Hepatocyte (in vitro differentiated cells): ENCODE results near the gene OR13C2.

Source experiments
- EZH2 ChIP-seq: fragments of 200-600 bp; sonication (generic); IDR thresholded peaks from 2 replicates; pipeline ENCODE4 v1.6.1; 2016; ENCODE audit warnings: antibody characterized with exemption, mild to moderate bottlenecking, borderline replicate concordance
- EZH2phosphoT487 ChIP-seq: fragments of 200-600 bp; sonication (generic); IDR thresholded peaks from one replicate; pipeline ENCODE4 v1.6.1; 2018; ENCODE audit warnings: antibody characterized with exemption, mild to moderate bottlenecking, low read depth, moderate library complexity; ENCODE audit not compliant: unreplicated experiment, severe bottlenecking
- TF ChIP-seq, protein P1 (sequence below): fragments of 200-600 bp; sonication (generic); IDR thresholded peaks from 2 replicates; pipeline ENCODE4 v1.5.1; 2016; ENCODE audit warnings: antibody characterized with exemption, mild to moderate bottlenecking; ENCODE audit not compliant: poor library complexity

DNA sequence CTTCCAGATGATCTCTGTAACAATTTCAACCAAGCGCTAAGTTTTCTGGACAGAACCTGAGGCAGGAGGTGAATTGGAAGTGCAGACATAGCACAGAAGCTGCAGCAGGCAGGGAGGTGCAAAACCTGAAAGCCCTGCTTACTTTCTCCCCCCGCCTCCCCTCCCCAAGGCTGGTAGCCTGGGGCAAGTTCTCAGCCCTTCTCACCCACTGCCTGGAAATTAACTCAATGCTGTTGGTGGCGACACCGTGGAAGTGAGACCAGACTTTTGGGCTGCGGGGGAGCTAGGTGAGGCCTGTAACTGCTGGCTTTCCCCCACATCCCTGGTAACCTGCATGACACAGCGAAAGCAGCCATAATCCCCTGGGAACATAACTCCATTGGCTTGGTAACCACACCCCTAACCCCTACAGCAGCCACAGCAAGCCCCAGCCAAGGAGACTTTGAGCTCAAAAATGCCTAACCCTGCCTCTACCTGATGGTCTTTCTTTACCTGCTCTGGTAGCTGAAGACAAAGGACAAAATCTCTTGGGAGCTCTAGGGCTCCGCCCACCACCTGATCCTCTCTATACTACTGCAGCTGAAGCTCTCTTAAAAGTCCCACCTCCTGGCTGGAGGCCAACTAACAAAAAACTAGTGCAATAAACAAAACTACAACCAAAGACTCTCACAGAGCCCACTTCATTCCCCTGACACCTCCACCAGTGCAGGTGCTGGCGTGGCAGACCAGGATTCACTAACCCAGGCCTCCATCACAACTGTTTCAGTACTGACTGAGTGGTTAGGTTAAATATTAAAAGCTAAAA is 48.4 kb downstream of the OR13C2 start:
- TF ChIP-seq, protein P1, sequence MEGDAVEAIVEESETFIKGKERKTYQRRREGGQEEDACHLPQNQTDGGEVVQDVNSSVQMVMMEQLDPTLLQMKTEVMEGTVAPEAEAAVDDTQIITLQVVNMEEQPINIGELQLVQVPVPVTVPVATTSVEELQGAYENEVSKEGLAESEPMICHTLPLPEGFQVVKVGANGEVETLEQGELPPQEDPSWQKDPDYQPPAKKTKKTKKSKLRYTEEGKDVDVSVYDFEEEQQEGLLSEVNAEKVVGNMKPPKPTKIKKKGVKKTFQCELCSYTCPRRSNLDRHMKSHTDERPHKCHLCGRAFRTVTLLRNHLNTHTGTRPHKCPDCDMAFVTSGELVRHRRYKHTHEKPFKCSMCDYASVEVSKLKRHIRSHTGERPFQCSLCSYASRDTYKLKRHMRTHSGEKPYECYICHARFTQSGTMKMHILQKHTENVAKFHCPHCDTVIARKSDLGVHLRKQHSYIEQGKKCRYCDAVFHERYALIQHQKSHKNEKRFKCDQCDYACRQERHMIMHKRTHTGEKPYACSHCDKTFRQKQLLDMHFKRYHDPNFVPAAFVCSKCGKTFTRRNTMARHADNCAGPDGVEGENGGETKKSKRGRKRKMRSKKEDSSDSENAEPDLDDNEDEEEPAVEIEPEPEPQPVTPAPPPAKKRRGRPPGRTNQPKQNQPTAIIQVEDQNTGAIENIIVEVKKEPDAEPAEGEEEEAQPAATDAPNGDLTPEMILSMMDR = no peak
- TF ChIP-seq EZH2phosphoT487 = no peak
- TF ChIP-seq EZH2 = no peak
